ENCODE results near the gene NEUROD1. TPM values are rescaled to one million over a fixed set of nuclear protein-coding genes. Genes with fewer than 3 reads are reported as not detected.

Gene NEUROD1
- total and polyA plus RNA-seq, 9 of the 15 experiments (the other 6 are each of a cell fraction or from before 2014, with no cell fraction given) = not detected

DNA sequence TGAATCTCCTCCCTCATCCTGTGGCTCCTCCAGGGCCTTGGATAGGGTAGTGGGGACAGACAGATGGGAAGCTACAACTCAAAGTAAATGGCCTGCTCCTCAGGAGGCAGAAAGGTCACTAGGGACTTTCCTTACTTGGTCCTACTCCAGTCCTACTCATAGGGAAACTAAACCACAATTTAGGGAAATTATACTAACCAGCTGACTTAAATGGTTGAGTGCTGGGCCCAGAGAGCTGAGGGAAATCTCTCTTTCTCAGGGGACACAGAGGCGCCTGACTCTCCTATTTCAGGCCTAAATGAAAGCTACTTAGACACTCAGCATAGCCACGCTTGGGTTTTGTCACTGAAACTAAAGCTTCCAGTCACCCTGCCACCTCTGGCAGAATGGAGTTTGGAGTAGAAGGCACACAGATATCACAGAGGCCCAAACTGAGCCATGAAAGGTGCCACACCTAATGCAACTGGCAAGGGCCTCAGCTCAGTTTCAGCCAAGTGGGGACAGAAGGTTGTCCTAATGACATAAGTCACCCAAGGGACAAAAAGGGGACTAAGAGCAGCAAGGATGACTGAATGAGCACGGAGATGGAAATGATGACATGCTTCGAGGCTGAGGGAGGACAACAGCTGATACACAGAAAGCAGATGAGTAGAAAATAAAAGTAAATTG lies 47.5 kb downstream of the NEUROD1 start (continued):
- TF ChIP-seq, protein P1, sequence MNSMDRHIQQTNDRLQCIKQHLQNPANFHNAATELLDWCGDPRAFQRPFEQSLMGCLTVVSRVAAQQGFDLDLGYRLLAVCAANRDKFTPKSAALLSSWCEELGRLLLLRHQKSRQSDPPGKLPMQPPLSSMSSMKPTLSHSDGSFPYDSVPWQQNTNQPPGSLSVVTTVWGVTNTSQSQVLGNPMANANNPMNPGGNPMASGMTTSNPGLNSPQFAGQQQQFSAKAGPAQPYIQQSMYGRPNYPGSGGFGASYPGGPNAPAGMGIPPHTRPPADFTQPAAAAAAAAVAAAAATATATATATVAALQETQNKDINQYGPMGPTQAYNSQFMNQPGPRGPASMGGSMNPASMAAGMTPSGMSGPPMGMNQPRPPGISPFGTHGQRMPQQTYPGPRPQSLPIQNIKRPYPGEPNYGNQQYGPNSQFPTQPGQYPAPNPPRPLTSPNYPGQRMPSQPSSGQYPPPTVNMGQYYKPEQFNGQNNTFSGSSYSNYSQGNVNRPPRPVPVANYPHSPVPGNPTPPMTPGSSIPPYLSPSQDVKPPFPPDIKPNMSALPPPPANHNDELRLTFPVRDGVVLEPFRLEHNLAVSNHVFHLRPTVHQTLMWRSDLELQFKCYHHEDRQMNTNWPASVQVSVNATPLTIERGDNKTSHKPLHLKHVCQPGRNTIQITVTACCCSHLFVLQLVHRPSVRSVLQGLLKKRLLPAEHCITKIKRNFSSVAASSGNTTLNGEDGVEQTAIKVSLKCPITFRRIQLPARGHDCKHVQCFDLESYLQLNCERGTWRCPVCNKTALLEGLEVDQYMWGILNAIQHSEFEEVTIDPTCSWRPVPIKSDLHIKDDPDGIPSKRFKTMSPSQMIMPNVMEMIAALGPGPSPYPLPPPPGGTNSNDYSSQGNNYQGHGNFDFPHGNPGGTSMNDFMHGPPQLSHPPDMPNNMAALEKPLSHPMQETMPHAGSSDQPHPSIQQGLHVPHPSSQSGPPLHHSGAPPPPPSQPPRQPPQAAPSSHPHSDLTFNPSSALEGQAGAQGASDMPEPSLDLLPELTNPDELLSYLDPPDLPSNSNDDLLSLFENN (IDR thresholded peaks at IDR 0.05; ENCODE audit: low read depth in 2 of 2, low read length in 2 of 2) = no peak

GRCh38 chr2:181628590-181629585 lies 51.4 kb downstream of the NEUROD1 start:
- BruUV-seq (replicated peaks) = no TSS peak
- in situ Hi-C loops (cut with MboI) (no loop called here), intact Hi-C loops (cut with micrococcal nuclease) (no loop called here)
- Histone ChIP-seq H3K9me3 (replicated peaks; ENCODE audit: control insufficient read depth, insufficient read depth, low read depth, low read length) (no peaks in the 10 kb centered on the region), H3K27me3 (ENCODE audit: control insufficient read depth in 2 of 2, insufficient read depth in 2 of 2, low read length in 2 of 2) (no peaks in the 10 kb centered on the region), H3K4me3 (no peak overlapping the region), H3K36me3 (ENCODE audit: control insufficient read depth, insufficient read depth, low read length) (no peaks in the 10 kb centered on the region), H4K20me1 (replicated peaks; ENCODE audit: control insufficient read depth, insufficient read depth, low read length) (no peaks in the 10 kb centered on the region), H2AFZ (ENCODE audit: low read depth, low read length) (no peak overlapping the region), H3K9me1 (ENCODE audit: control insufficient read depth, insufficient read depth, low read length) (no peaks in the 10 kb centered on the region), H3K4me1 (replicated peaks in 1 of 2; ENCODE audit: control insufficient read depth in 2 of 2, insufficient read depth in 2 of 2, low read length in 2 of 2) (no peaks in the 10 kb centered on the region), H3K4me2 (ENCODE audit: insufficient read depth, low read length) (no peak overlapping the region), H3K27ac (ENCODE audit: extremely low read depth, low read depth, low read length) (no peak overlapping the region), H3K9ac (ENCODE audit: insufficient read depth in 1 of 2, low read depth in 2 of 2, low read length in 2 of 2) (no peak overlapping the region), H3K79me2 (ENCODE audit: control insufficient read depth, insufficient read depth, low read length) (no peaks in the 10 kb centered on the region)
- no peak for FAIRE-seq
- no peak for ATAC-seq
- TF ChIP-seq SRSF1 (IDR thresholded peaks at IDR 0.05; ENCODE audit: low read depth, low read length) = no peak
- peak; percentile 46; the same call in 1 of the 2 replicates for TF ChIP-seq MAFF (IDR thresholded peaks at IDR 0.05; ENCODE audit: low read length)
- no peak for TF ChIP-seq POLR3A (IDR thresholded peaks at IDR 0.05; ENCODE audit: borderline replicate concordance, extremely low read depth, insufficient read depth, insufficient read length)
- no peak for TF ChIP-seq TARDBP (IDR thresholded peaks at IDR 0.05)
- peak; percentile 64 for TF ChIP-seq MAFK (IDR thresholded peaks at IDR 0.05; ENCODE audit: low read length)
- 0 out of 2 replicates have a peak, but pooled peaks have one; percentile 24 for TF ChIP-seq ZNF316 (IDR thresholded peaks at IDR 0.05)
- ChIA-PET POLR2A (no interaction called here), CTCF (ENCODE audit: low intra/inter-chr PET ratio) (no interaction called here)
- no peak for DNase-seq (ENCODE audit: extremely low read depth in 1 of 4, low spot score in 3 of 4)
- WGBS (ENCODE audit: insufficient coverage, low coverage, missing lambda C conversion rate) = 3% methylated on average over 3 of the region's 3 CpGs
